Thoracic aorta (tissue), 2 donors: ENCODE results near the gene DNAH17. TPM values are rescaled to one million over a fixed set of nuclear protein-coding genes. Genes with fewer than 3 reads are reported as not detected.

Source experiments
- ATAC-seq: fragments of 150-250 bp; one replicate; pipeline ENCODE4 v1.8.0; 2017; ENCODE audit warnings: low read depth; ENCODE audit not compliant: insufficient number of reproducible peaks, low FRiP score
- DNase-seq: peaks from one replicate; pipeline ENCODE4 v3.0.0-alpha.2; 2020; ENCODE audit warnings: low spot score
- H3K27ac ChIP-seq, 2 donors: fragments of 200-600 bp; sonication (generic); 1 replicate in 1 of 2; 2 replicates in 1 of 2; pipeline ENCODE4 v1.5.1; 2016; ENCODE audit warnings: mild to moderate bottlenecking in 2 of 2, moderate library complexity in 2 of 2
- H3K27me3 ChIP-seq: fragments of 200-600 bp; sonication (generic); replicated peaks from 2 replicates; pipeline ENCODE4 v1.6.0; 2016; ENCODE audit warnings: mild to moderate bottlenecking; ENCODE audit not compliant: insufficient read depth
- H3K36me3 ChIP-seq: fragments of 200-600 bp; sonication (generic); one replicate; pipeline ENCODE4 v1.5.1; 2016
- H3K4me1 ChIP-seq, 2 donors: fragments of 200-600 bp; sonication (generic); 1 replicate in 1 of 2; 2 replicates in 1 of 2; pipeline versions ENCODE4 v1.5.1 to v1.6.0; 2016; ENCODE audit warnings: low read depth in 2 of 2, mild to moderate bottlenecking in 1 of 2; ENCODE audit not compliant: control insufficient read depth in 1 of 2
- H3K4me3 ChIP-seq: fragments of 200-600 bp; sonication (generic); 2 replicates; pipeline ENCODE4 v1.5.1; 2016; ENCODE audit warnings: mild to moderate bottlenecking
- H3K9me3 ChIP-seq: fragments of 200-600 bp; sonication (generic); 2 replicates; pipeline ENCODE4 v1.5.1; 2016
- CTCF ChIP-seq: fragments of 200-600 bp; sonication (generic); IDR thresholded peaks from one replicate; pipeline ENCODE4 v1.5.1; 2019; ENCODE audit warnings: antibody characterized with exemption
- total RNA-seq, 2 donors: library from RNA; depleted of rRNA; stranded (reverse); fragments of >200 nt; gene quantifications; one replicate each; pipeline versions ENCODE4 v1.1.0 to v1.2.3, GENCODE V29; 2016

DNAH17 gene
- total RNA-seq, 2 donors from 2014 or later = 0.14 TPM

GRCh38 chr17:78473951-78474613 lies 103.1 kb downstream of the DNAH17 start:
- no peak for TF ChIP-seq CTCF
- Histone ChIP-seq H3K9me3 (no peaks in the 10 kb centered on the region), H3K27me3 (no peaks in the 10 kb centered on the region), H3K36me3 (no peaks in the 10 kb centered on the region), H3K4me1 (no peaks in the 10 kb centered on the region), H3K4me3 (no peak overlapping the region), H3K27ac (no peak overlapping the region)
- ATAC-seq (no peak), DNase-seq (no peak)

GRCh38 chr17:78472035-78472905 lies 104.9 kb downstream of the DNAH17 start:
- H3K27ac ChIP-seq = no peak overlapping the region
- no peak overlapping the region for H3K4me3 ChIP-seq
- ATAC-seq (no peak), DNase-seq (no peak)
- no peaks in the 10 kb centered on the region for H3K9me3 ChIP-seq
- no peak for TF ChIP-seq CTCF
- no peaks in the 10 kb centered on the region for H3K36me3 ChIP-seq
- H3K27me3 ChIP-seq = no peaks in the 10 kb centered on the region
- no peaks in the 10 kb centered on the region for H3K4me1 ChIP-seq

GRCh38 chr17:78471635-78472034 lies 105.6 kb downstream of the DNAH17 start:
- no peaks in the 10 kb centered on the region for H3K36me3 ChIP-seq
- TF ChIP-seq CTCF = no peak
- no peaks in the 10 kb centered on the region for H3K27me3 ChIP-seq
- H3K9me3 ChIP-seq = no peaks in the 10 kb centered on the region
- ATAC-seq (no peak), DNase-seq (no peak)
- no peak overlapping the region for H3K4me3 ChIP-seq
- H3K27ac ChIP-seq = no peak overlapping the region
- no peaks in the 10 kb centered on the region for H3K4me1 ChIP-seq

GRCh38 chr17:78469443-78469842 lies 107.8 kb downstream of the DNAH17 start:
- no peak overlapping the region for H3K27ac ChIP-seq
- H3K36me3 ChIP-seq = no peaks in the 10 kb centered on the region
- no peaks in the 10 kb centered on the region for H3K9me3 ChIP-seq
- no peak for TF ChIP-seq CTCF
- no peaks in the 10 kb centered on the region for H3K27me3 ChIP-seq
- no peak overlapping the region for H3K4me3 ChIP-seq
- H3K4me1 ChIP-seq = no peaks in the 10 kb centered on the region
- ATAC-seq = no peak
- no peak for DNase-seq

- Histone ChIP-seq H3K27ac (no peak overlapping the region), H3K27me3 (no peaks in the 10 kb centered on the region), H3K4me3 (no peak overlapping the region), H3K36me3 (no peaks in the 10 kb centered on the region), H3K9me3 (no peaks in the 10 kb centered on the region), H3K4me1 (no peaks in the 10 kb centered on the region)
- no peak for TF ChIP-seq CTCF
- DNase-seq (no peak), ATAC-seq (no peak)
Observed at GRCh38 chr17:78468366-78468765, 108.8 kb downstream of the DNAH17 start.
